Cardiac muscle cell (in vitro differentiated cells and primary cell): ENCODE results near the gene FITM1. TPM values are rescaled to one million over a fixed set of nuclear protein-coding genes. Genes with fewer than 3 reads are reported as not detected.

Source experiments
- DNase-seq, 2 donors: peaks; one replicate each; pipeline versions ENCODE4 v3.0.0 to v3.0.0-alpha.2; 2010 to 2017; ENCODE audit warnings: low read depth in 1 of 2, low spot score in 1 of 2
- H3K27ac ChIP-seq: fragments of 200-600 bp; sonication (generic); 2 replicates; pipeline ENCODE4 v1.5.1; 2016
- H3K27me3 ChIP-seq: fragments of 200-600 bp; sonication (generic); 2 replicates; pipeline ENCODE4 v1.6.0; 2016; ENCODE audit warnings: control low read depth
- H3K36me3 ChIP-seq: fragments of 200-600 bp; sonication (generic); 2 replicates; pipeline ENCODE4 v1.5.1; 2016; ENCODE audit warnings: control low read depth
- H3K4me1 ChIP-seq: fragments of 200-600 bp; sonication (generic); 2 replicates; pipeline ENCODE4 v1.8.1; 2017; ENCODE audit warnings: low read depth, mild to moderate bottlenecking, mixed run types
- H3K4me3 ChIP-seq: fragments of 200-600 bp; sonication (generic); 2 replicates; pipeline ENCODE4 v1.5.1; 2016; ENCODE audit warnings: mild to moderate bottlenecking
- H3K9me3 ChIP-seq: fragments of 200-600 bp; sonication (generic); 2 replicates; pipeline ENCODE4 v1.5.1; 2017; ENCODE audit warnings: low read depth, mild to moderate bottlenecking, control low read depth
- polyA plus RNA-seq: library from polyadenylated mRNA; unstranded; fragments of >200 nt; fragmentation: Nextera tagmentation; extraction: Ambion mirVana; gene quantifications from 2 replicates; pipeline ENCODE4 v1.2.1, GENCODE V29; 2016
- total RNA-seq: library from RNA; depleted of rRNA; stranded (reverse); fragments of >200 nt; gene quantifications from 2 replicates; pipeline ENCODE4 v1.2.3, GENCODE V29; 2016
- TF ChIP-seq, protein P1 (sequence below): IDR thresholded peaks from 2 replicates; pipeline ENCODE4 v1.5.1; 2012; ENCODE audit warnings: low read depth, mild to moderate bottlenecking, low read length

Gene FITM1
- total and polyA plus RNA-seq, 2 experiments from 2014 or later, result 124 to 209 TPM

- Histone ChIP-seq H3K27me3 (no peaks in the 10 kb centered on the region), H3K4me1 (peaks cover 11% of the 10 kb centered on the region), H3K36me3 (peaks cover 41% of the 10 kb centered on the region), H3K4me3 (no peak overlapping the region), H3K27ac (no peak overlapping the region), H3K9me3 (no peaks in the 10 kb centered on the region)
- no peak for DNase-seq
- TF ChIP-seq, protein P1, sequence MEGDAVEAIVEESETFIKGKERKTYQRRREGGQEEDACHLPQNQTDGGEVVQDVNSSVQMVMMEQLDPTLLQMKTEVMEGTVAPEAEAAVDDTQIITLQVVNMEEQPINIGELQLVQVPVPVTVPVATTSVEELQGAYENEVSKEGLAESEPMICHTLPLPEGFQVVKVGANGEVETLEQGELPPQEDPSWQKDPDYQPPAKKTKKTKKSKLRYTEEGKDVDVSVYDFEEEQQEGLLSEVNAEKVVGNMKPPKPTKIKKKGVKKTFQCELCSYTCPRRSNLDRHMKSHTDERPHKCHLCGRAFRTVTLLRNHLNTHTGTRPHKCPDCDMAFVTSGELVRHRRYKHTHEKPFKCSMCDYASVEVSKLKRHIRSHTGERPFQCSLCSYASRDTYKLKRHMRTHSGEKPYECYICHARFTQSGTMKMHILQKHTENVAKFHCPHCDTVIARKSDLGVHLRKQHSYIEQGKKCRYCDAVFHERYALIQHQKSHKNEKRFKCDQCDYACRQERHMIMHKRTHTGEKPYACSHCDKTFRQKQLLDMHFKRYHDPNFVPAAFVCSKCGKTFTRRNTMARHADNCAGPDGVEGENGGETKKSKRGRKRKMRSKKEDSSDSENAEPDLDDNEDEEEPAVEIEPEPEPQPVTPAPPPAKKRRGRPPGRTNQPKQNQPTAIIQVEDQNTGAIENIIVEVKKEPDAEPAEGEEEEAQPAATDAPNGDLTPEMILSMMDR, result no peak
These were observed 26.9 kb downstream of the FITM1 start for GRCh38 chr14:24157331-24157730.

- Histone ChIP-seq H3K27ac (peak overlapping the region; percentile 65), H3K4me3 (no peak overlapping the region), H3K36me3 (peaks cover 37% of the 10 kb centered on the region)
These were observed 29.5 kb downstream of the FITM1 start for GRCh38 chr14:24159777-24160498.

GRCh38 chr14:24160499-24160849 lies 30.0 kb downstream of the FITM1 start:
- Histone ChIP-seq H3K27ac (peak overlapping the region; percentile 65), H3K9me3 (no peaks in the 10 kb centered on the region), H3K4me1 (peaks cover 11% of the 10 kb centered on the region), H3K4me3 (no peak overlapping the region), H3K27me3 (no peaks in the 10 kb centered on the region), H3K36me3 (peaks cover 34% of the 10 kb centered on the region)
- TF ChIP-seq, protein P1, result no peak
- DNase-seq, result no peak

More at GRCh38 chr14:24159777-24160498, 29.5 kb downstream of the FITM1 start:
- TF ChIP-seq, protein P1, result no peak
- H3K9me3 ChIP-seq, result no peaks in the 10 kb centered on the region
- H3K27me3 ChIP-seq, result no peaks in the 10 kb centered on the region
- no peak for DNase-seq
- peaks cover 11% of the 10 kb centered on the region for H3K4me1 ChIP-seq

DNA sequence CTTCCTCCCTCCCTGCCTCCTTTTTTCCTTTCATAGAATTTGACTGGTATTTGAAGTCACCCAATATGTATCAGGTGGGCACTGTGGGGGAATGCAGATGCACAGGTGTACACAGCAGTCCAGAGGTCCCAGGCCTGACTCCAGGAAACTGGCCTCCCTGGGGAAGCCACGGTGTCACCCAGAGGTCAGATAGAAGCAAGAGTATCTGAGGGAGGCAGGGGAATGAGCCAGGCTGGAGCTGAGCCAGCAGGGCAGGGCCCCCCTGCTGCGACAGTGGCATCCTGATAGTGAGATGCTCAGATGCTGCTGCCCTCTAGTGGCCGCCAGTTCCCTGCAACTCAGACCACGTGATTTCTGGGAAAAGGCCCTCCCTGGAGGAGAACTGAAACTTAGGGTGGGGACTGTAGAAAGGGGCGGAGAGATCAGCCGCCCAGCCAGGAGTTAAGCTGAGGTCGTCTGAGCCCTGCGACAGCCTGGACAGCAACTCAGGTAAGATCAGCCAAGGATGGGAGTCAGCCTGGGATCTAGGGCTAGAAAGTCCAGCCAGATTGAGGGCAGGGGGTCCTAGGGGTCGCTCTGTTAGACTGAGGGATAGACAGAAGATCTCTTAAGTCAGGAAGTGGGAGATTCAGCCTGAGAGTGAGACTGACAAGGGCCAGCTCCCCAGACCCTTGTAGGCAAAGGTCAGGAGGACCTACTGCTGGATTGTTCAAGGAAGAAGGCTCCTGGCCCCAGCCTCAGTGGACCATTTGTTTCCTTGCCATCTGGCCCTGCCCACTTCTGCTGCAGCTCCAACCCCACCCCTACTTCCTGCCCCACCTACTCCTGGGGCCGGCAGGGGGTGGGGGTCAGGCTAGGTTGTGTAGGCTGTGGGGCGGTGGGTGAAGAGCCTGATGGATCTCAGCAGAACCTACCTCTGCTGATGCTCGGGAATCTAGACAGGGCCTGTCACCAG lies 30.7 kb downstream of the FITM1 start, which contains the start of gene IRF9:
Gene IRF9, plus strand, starts transcription at position 416 of the 955 bp plus-strand sequence. CDS start 880 bp downstream, outside the sequence.
- Histone ChIP-seq H3K4me3 (peak within 1 kb of the TSS; percentile 9), H3K27ac (peak within 1 kb of the TSS; percentile 75), H3K4me1 (peaks cover 11% of the 10 kb centered on the region), H3K9me3 (no peaks in the 10 kb centered on the region), H3K27me3 (no peaks in the 10 kb centered on the region), H3K36me3 (peaks cover 28% of the 10 kb centered on the region)
- TF ChIP-seq, protein P1, result peak; percentile 88
- DNase-seq, result peak; percentile 97

- H3K9me3 ChIP-seq, result no peaks in the 10 kb centered on the region
- H3K27ac ChIP-seq, result peak overlapping the region; percentile 75
- peaks cover 22% of the 10 kb centered on the region for H3K36me3 ChIP-seq
- TF ChIP-seq, protein P1, result no peak
- no peaks in the 10 kb centered on the region for H3K27me3 ChIP-seq
- peaks cover 11% of the 10 kb centered on the region for H3K4me1 ChIP-seq
- H3K4me3 ChIP-seq, result no peak overlapping the region
- DNase-seq, result peak in 1 of 2 donors; percentile 52
These were observed 31.6 kb downstream of the FITM1 start for GRCh38 chr14:24162093-24162492.
